ENCODE results near the gene AASS.
"Not testable (repeated sequence)": the region's sequence is repeated elsewhere in the genome, so short reads cannot be mapped to it uniquely, and the experiment has no call there.

AASS gene

GRCh38 chr7:122182081-122182480 is 38.0 kb upstream of the AASS start:
- TF ChIP-seq ZNF248 (tag by site-specific recombination; IDR thresholded peaks at IDR 0.05) = no peak
- Histone ChIP-seq H3K9me3 (ENCODE audit: control insufficient read depth, insufficient read depth, low read depth, low read length) (no peaks in the 10 kb centered on the region), H3K36me3 (ENCODE audit: control insufficient read depth in 2 of 2, insufficient read depth in 1 of 2, low read length in 2 of 2) (no peaks in the 10 kb centered on the region), H3K4me3 (ENCODE audit: low read depth, low read length) (no peak overlapping the region), H3K27ac (ENCODE audit: extremely low read depth, low read depth, low read length) (no peak overlapping the region), H3K4me1 (ENCODE audit: control insufficient read depth, insufficient read depth, low read length) (no peaks in the 10 kb centered on the region)
- CTCF ChIA-PET = no interaction called here
- POLR2A ChIA-PET = no interaction called here

GRCh38 chr7:122172144-122172543 is 28.1 kb upstream of the AASS start:
- POLR2A ChIA-PET; CTCF ChIA-PET; H3K9me3 ChIP-seq (ENCODE audit: control insufficient read depth, insufficient read depth, low read depth, low read length); H3K4me1 ChIP-seq (ENCODE audit: control insufficient read depth, insufficient read depth, low read length); H3K27ac ChIP-seq (ENCODE audit: extremely low read depth, low read depth, low read length); H3K36me3 ChIP-seq (ENCODE audit: control insufficient read depth in 2 of 2, insufficient read depth in 1 of 2, low read length in 2 of 2); H3K4me3 ChIP-seq (ENCODE audit: low read depth, low read length): not testable (repeated sequence)

GRCh38 chr7:122166740-122167139 is 22.7 kb upstream of the AASS start:
- Histone ChIP-seq H3K36me3 (ENCODE audit: control insufficient read depth in 2 of 2, insufficient read depth in 1 of 2, low read length in 2 of 2) (no peaks in the 10 kb centered on the region), H3K4me1 (ENCODE audit: control insufficient read depth, insufficient read depth, low read length) (no peaks in the 10 kb centered on the region), H3K9me3 (ENCODE audit: control insufficient read depth, insufficient read depth, low read depth, low read length) (no peaks in the 10 kb centered on the region), H3K4me3 (ENCODE audit: low read depth, low read length) (no peak overlapping the region), H3K27ac (ENCODE audit: extremely low read depth, low read depth, low read length) (no peak overlapping the region)
- ChIA-PET CTCF (no interaction called here), POLR2A (interaction anchor here (0.6 kb wide), 1 partner anchor 115 kb away, joined by 3 read pairs; no protein-coding TSS in a partner anchor)
- TF ChIP-seq KLF1 (tag by site-specific recombination; IDR thresholded peaks at IDR 0.05) = no peak
- no peak for TF ChIP-seq ZNF214 (tag by site-specific recombination; IDR thresholded peaks at IDR 0.05; ENCODE audit: borderline replicate concordance)
- no peak for TF ChIP-seq ZBTB44 (tag by site-specific recombination; IDR thresholded peaks at IDR 0.05)
- no peak for TF ChIP-seq ELK4 (IDR thresholded peaks at IDR 0.05; ENCODE audit: borderline replicate concordance, low read depth, low read length)
- TF ChIP-seq ZNF18 (tag by site-specific recombination; IDR thresholded peaks at IDR 0.05) = no peak
- TF ChIP-seq ZSCAN4 (tag by site-specific recombination; IDR thresholded peaks at IDR 0.05) = no peak
- no peak for TF ChIP-seq ZSCAN16 (tag by site-specific recombination; IDR thresholded peaks at IDR 0.05)
- TF ChIP-seq ZNF768 (tag by site-specific recombination; IDR thresholded peaks at IDR 0.05) = no peak
- TF ChIP-seq ZNF747 (tag by site-specific recombination; IDR thresholded peaks at IDR 0.05) = no peak
- TF ChIP-seq ZNF10 (tag by site-specific recombination; IDR thresholded peaks at IDR 0.05) = no peak

GRCh38 chr7:122166275-122166674 is 22.2 kb upstream of the AASS start:
- TF ChIP-seq ZNF133 (tag by site-specific recombination; IDR thresholded peaks at IDR 0.05) = no peak
- no peak for TF ChIP-seq ZBTB26 (tag by site-specific recombination; optimal IDR thresholded peaks at IDR 0.05)
- no peak for TF ChIP-seq ZNF580 (tag by site-specific recombination; IDR thresholded peaks at IDR 0.05)
- H3K36me3 ChIP-seq (ENCODE audit: control insufficient read depth in 2 of 2, insufficient read depth in 1 of 2, low read length in 2 of 2) = no peaks in the 10 kb centered on the region
- H3K4me1 ChIP-seq (ENCODE audit: control insufficient read depth, insufficient read depth, low read length) = no peaks in the 10 kb centered on the region
- H3K27ac ChIP-seq (ENCODE audit: extremely low read depth, low read depth, low read length) = no peak overlapping the region
- ChIA-PET CTCF (no interaction called here), POLR2A (interaction anchor here (0.6 kb wide), 1 partner anchor 280 kb away, joined by 3 read pairs; no protein-coding TSS in a partner anchor)
- no peak overlapping the region for H3K4me3 ChIP-seq (ENCODE audit: low read depth, low read length)
- H3K9me3 ChIP-seq (ENCODE audit: control insufficient read depth, insufficient read depth, low read depth, low read length) = no peaks in the 10 kb centered on the region
